SK-N-MC (cell line): ENCODE results near the gene SCLY.

ENCODE experiments used
- EZH2 ChIP-seq: fragments of 200-600 bp; sonication (generic); IDR thresholded peaks from one replicate; pipeline ENCODE4 v1.6.1; 2017; ENCODE audit warnings: antibody characterized with exemption
- FOXP2 ChIP-seq: optimal IDR thresholded peaks from 2 replicates; pipeline ENCODE3; 2011; ENCODE audit warnings: mild to moderate bottlenecking, moderate library complexity; ENCODE audit not compliant: insufficient read depth; ENCODE audit errors: extremely low read length, control extremely low read depth
- POLR2AphosphoS5 ChIP-seq: IDR thresholded peaks from 2 replicates; pipeline ENCODE4 v1.6.1; 2012; ENCODE audit warnings: mild to moderate bottlenecking, low read depth, low read length, borderline replicate concordance

DNA sequence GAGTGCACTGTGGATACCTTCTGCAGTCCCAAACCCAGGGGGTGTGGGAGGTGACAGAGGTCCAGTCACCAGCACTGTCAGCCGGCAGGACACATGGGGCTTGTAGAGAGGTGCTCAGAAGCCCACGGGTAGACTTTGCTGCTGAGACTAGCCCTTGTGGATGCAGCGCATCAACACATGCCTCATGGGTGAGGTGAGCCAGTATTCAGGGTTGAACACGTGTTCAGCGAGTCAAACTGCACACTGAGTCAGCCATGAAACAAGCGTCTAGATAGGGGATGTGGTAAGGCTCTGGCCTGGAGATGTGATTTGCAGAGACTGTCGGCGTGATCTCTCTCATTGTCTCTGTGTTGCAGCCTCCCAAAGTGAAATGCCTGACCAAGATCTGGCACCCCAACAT is 35.8 kb upstream of the SCLY start:
- TF ChIP-seq POLR2AphosphoS5 (no peak), EZH2 (no peak), FOXP2 (no peak)
